GM23338 (cell line): Measurements from ENCODE around the gene MLKL. TPM values are rescaled to one million over a fixed set of nuclear protein-coding genes. Genes with fewer than 3 reads are reported as not detected.

Experiments used
- ATAC-seq: fragments of 200-7000 bp; cut with Tn5 transposase; 3 replicates; pipeline ENCODE4 v1.9.1; 2020
- DNase-seq: peaks from one replicate; pipeline ENCODE4 v3.0.0-alpha.2; 2015; ENCODE audit warnings: low spot score
- H2AFZ ChIP-seq: fragments of 200-600 bp; sonication (generic); 2 replicates; pipeline ENCODE4 v1.8.0; 2016; ENCODE audit warnings: antibody characterized with exemption, mild to moderate bottlenecking, moderate library complexity
- H3F3A ChIP-seq: fragments of 200-600 bp; sonication (generic); replicated peaks from 2 replicates; pipeline ENCODE4 v1.8.0; 2017; ENCODE audit warnings: antibody characterized with exemption, mixed run types, low read depth
- H3K27ac ChIP-seq: fragments of 200-600 bp; sonication (generic); 2 replicates; pipeline ENCODE4 v1.6.1; 2016; ENCODE audit warnings: low read depth
- H3K27me3 ChIP-seq: fragments of 200-600 bp; sonication (generic); 2 replicates; pipeline ENCODE4 v1.8.0; 2016; ENCODE audit warnings: mild to moderate bottlenecking, mixed run types, moderate library complexity; ENCODE audit not compliant: insufficient read depth
- H3K36me3 ChIP-seq: fragments of 200-600 bp; sonication (generic); 2 replicates; pipeline ENCODE4 v1.8.0; 2016; ENCODE audit warnings: mild to moderate bottlenecking; ENCODE audit not compliant: insufficient read depth
- H3K4me1 ChIP-seq: fragments of 200-600 bp; sonication (generic); 2 replicates; pipeline ENCODE4 v1.8.0; 2016; ENCODE audit warnings: mild to moderate bottlenecking, moderate library complexity; ENCODE audit not compliant: insufficient read depth
- H3K4me2 ChIP-seq: fragments of 200-600 bp; sonication (generic); 2 replicates; pipeline ENCODE4 v1.7.1; 2017; ENCODE audit warnings: mixed run types
- H3K4me3 ChIP-seq: fragments of 200-600 bp; sonication (generic); 2 replicates; pipeline ENCODE4 v1.6.1; 2016; ENCODE audit warnings: mixed run types
- H3K79me2 ChIP-seq: fragments of 200-600 bp; sonication (generic); replicated peaks from 2 replicates; pipeline ENCODE4 v1.8.0; 2017; ENCODE audit warnings: mild to moderate bottlenecking; ENCODE audit not compliant: insufficient read depth
- H3K9me2 ChIP-seq: fragments of 200-600 bp; sonication (generic); 2 replicates; pipeline ENCODE4 v1.8.0; 2017; ENCODE audit not compliant: insufficient read depth
- H4K20me1 ChIP-seq: fragments of 200-600 bp; sonication (generic); replicated peaks from 2 replicates; pipeline ENCODE4 v1.8.0; 2017; ENCODE audit warnings: mild to moderate bottlenecking; ENCODE audit not compliant: insufficient read depth
- H3K27ac Mint-ChIP-seq: 2 replicates; pipeline ENCODE4 v1.8.0; 2020; ENCODE audit warnings: inconsistent platforms, mild to moderate bottlenecking, moderate library complexity, mixed read lengths
- H3K27me3 Mint-ChIP-seq: 3 replicates; pipeline ENCODE4 v1.8.0; 2022; ENCODE audit warnings: low read depth, mild to moderate bottlenecking, moderate library complexity, mixed read lengths, inconsistent platforms; ENCODE audit not compliant: insufficient read depth, poor library complexity
- H3K36me3 Mint-ChIP-seq: 3 replicates; pipeline ENCODE4 v1.8.0; 2021; ENCODE audit warnings: low read depth, mild to moderate bottlenecking, inconsistent platforms, moderate library complexity, mixed read lengths
- H3K4me1 Mint-ChIP-seq: 3 replicates; pipeline ENCODE4 v1.8.0; 2020; ENCODE audit warnings: mild to moderate bottlenecking, inconsistent platforms, mixed read lengths
- H3K4me3 Mint-ChIP-seq: 3 replicates; pipeline ENCODE4 v1.8.0; 2021; ENCODE audit warnings: moderate library complexity, mild to moderate bottlenecking, inconsistent platforms, mixed read lengths
- H3K9me3 Mint-ChIP-seq: 3 replicates; pipeline ENCODE4 v1.8.0; 2020; ENCODE audit warnings: moderate library complexity, mild to moderate bottlenecking, inconsistent platforms, mixed read lengths
- CREB1 ChIP-seq: fragments of 250-450 bp; sonication (Bioruptor Pico); IDR thresholded peaks from 2 replicates; pipeline ENCODE4 v1.5.0; 2020; ENCODE audit warnings: low read depth, mild to moderate bottlenecking, moderate library complexity
- EZH2 ChIP-seq: fragments of 200-600 bp; sonication (generic); IDR thresholded peaks from one replicate; pipeline ENCODE4 v1.8.0; 2017; ENCODE audit warnings: antibody characterized with exemption, mild to moderate bottlenecking, low read depth; ENCODE audit not compliant: unreplicated experiment
- EZH2phosphoT487 ChIP-seq: fragments of 200-600 bp; sonication (generic); IDR thresholded peaks from one replicate; pipeline ENCODE4 v1.8.1; 2018; ENCODE audit warnings: antibody characterized with exemption; ENCODE audit not compliant: unreplicated experiment
- NANOG ChIP-seq: IDR thresholded peaks from 2 replicates; pipeline ENCODE4 v1.6.1; 2016; ENCODE audit warnings: antibody characterized with exemption, borderline replicate concordance
- POLR2AphosphoS5 ChIP-seq: IDR thresholded peaks from 2 replicates; pipeline ENCODE4 v1.6.1; 2016; ENCODE audit warnings: antibody characterized with exemption, low read depth
- STAT1 ChIP-seq: IDR thresholded peaks from one replicate; pipeline ENCODE4 v1.6.1; 2016; ENCODE audit warnings: antibody characterized with exemption; ENCODE audit not compliant: unreplicated experiment
- ZNF114 ChIP-seq: fragments of 250-450 bp; sonication (Bioruptor Pico); IDR thresholded peaks from 2 replicates; pipeline ENCODE4 v1.5.0; 2020; ENCODE audit warnings: mild to moderate bottlenecking, moderate library complexity
- ZNF331 ChIP-seq: fragments of 250-450 bp; sonication (Bioruptor Pico); IDR thresholded peaks from 2 replicates; pipeline ENCODE4 v1.5.0; 2020; ENCODE audit warnings: low read depth, mild to moderate bottlenecking, moderate library complexity
- polyA plus RNA-seq: library from polyadenylated mRNA; unstranded; fragments of >200 nt; fragmentation: Nextera tagmentation; extraction: Ambion mirVana; gene quantifications from 2 replicates; pipeline ENCODE4 v1.2.1, GENCODE V29; 2016
- total RNA-seq: library from RNA; depleted of rRNA; stranded (reverse); fragments of >200 nt; shearing (Covaris generic); gene quantifications from 2 replicates; pipeline ENCODE4 v1.2.3, GENCODE V29; 2014
- TF ChIP-seq, protein P1 (sequence below), 2 experiments: fragments of 200-600 bp in 1 of 2; sonication (generic) in 1 of 2; conservative IDR thresholded peaks; 2 replicates each; pipeline versions ENCODE4 v1.5.1 to v1.6.1; 2016 to 2017; ENCODE audit warnings: antibody characterized with exemption in 2 of 2, low read depth in 2 of 2, mild to moderate bottlenecking in 2 of 2, moderate library complexity in 1 of 2
- TF ChIP-seq, protein P2 (sequence below): IDR thresholded peaks from one replicate; pipeline ENCODE4 v1.6.1; 2018; ENCODE audit warnings: antibody characterized with exemption; ENCODE audit not compliant: unreplicated experiment

The MLKL gene
- total and polyA plus RNA-seq, 2 experiments from 2014 or later, result 5.1 to 9.7 TPM

DNA sequence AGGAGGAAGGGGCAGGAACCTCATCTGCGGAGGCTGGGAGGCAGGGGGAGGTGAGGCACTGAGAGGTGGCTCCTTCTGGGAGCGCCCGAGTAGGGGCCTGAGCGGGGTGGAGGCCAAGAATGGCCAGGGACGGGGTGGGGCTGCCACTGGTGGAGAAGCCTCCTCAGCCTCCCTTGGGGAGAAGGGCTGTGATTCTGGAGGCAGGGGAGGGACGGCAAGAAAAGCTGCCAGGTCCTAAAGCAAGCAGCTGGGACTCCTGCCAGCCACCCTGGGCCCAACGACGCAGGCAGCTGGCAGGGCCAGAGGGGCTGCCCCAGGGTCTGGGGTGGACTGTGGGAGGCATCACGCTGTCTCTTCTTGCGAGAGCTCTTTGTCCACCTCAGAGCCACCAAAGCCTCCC is 12.7 kb upstream of the MLKL start:
- H3K9me3 Mint-ChIP-seq, result no peaks in the 10 kb centered on the region; the same call in 2 of the 3 replicates
- no peaks in the 10 kb centered on the region for H3K4me1 ChIP-seq
- no peaks in the 10 kb centered on the region for H3K36me3 ChIP-seq
- H3K36me3 Mint-ChIP-seq, result no peaks in the 10 kb centered on the region
- DNase-seq, result no peak
- no peak overlapping the region for H3K27ac ChIP-seq
- H3K27me3 ChIP-seq, result no peaks in the 10 kb centered on the region
- H3K79me2 ChIP-seq, result no peaks in the 10 kb centered on the region
- H3K4me1 Mint-ChIP-seq, result no peaks in the 10 kb centered on the region; the same call in 1 of the 3 replicates
- H3K9me2 ChIP-seq, result no peaks in the 10 kb centered on the region
- H3K27ac Mint-ChIP-seq, result no peak overlapping the region
- ATAC-seq, result no peak
- no peaks in the 10 kb centered on the region for H3F3A ChIP-seq
- H3K4me2 ChIP-seq, result no peak overlapping the region
- TF ChIP-seq CREB1 (CRISPR knock-in tag), result no peak
- no peak for TF ChIP-seq ZNF114
- TF ChIP-seq NANOG, result no peak
- TF ChIP-seq EZH2, result no peak
- no peak for TF ChIP-seq ZNF331 (CRISPR knock-in tag)
- TF ChIP-seq, protein P1, sequence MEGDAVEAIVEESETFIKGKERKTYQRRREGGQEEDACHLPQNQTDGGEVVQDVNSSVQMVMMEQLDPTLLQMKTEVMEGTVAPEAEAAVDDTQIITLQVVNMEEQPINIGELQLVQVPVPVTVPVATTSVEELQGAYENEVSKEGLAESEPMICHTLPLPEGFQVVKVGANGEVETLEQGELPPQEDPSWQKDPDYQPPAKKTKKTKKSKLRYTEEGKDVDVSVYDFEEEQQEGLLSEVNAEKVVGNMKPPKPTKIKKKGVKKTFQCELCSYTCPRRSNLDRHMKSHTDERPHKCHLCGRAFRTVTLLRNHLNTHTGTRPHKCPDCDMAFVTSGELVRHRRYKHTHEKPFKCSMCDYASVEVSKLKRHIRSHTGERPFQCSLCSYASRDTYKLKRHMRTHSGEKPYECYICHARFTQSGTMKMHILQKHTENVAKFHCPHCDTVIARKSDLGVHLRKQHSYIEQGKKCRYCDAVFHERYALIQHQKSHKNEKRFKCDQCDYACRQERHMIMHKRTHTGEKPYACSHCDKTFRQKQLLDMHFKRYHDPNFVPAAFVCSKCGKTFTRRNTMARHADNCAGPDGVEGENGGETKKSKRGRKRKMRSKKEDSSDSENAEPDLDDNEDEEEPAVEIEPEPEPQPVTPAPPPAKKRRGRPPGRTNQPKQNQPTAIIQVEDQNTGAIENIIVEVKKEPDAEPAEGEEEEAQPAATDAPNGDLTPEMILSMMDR (conservative IDR thresholded peaks at IDR 0.05; ENCODE audit: low read depth in 2 of 2), result no peak
- no peak for TF ChIP-seq EZH2phosphoT487
- TF ChIP-seq POLR2AphosphoS5, result no peak
- no peak overlapping the region for H2AFZ ChIP-seq
- H3K4me3 ChIP-seq, result no peak overlapping the region
- peaks cover 18% of the 10 kb centered on the region for H3K27me3 Mint-ChIP-seq
- H3K4me3 Mint-ChIP-seq, result no peak overlapping the region
- H4K20me1 ChIP-seq, result no peaks in the 10 kb centered on the region

DNA sequence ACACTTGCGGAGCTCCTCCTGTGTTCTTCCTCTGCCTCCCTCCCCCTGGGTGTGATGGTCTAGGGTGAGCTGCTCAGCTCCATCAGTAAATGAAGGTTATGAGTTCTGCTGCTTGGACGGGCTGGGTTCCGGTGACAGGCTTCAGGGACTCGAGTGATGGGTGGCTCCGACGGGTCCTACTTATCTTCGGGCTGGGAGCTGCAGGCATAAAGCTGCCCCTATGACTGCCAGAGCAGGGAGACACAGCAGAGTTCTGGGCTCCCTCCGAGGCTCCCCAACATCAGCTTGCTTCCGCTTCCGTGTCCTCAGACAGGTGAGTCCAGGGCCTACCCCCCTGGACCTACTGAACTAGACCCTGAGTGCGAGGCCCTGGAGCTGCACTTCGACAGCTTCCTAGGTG is 11.3 kb upstream of the MLKL start:
- Mint-ChIP-seq H3K9me3 (no peaks in the 10 kb centered on the region; the same call in 2 of the 3 replicates), H3K27me3 (peaks cover 12% of the 10 kb centered on the region), H3K4me3 (no peak overlapping the region), H3K36me3 (no peaks in the 10 kb centered on the region), H3K27ac (no peak overlapping the region), H3K4me1 (no peaks in the 10 kb centered on the region; the same call in 2 of the 3 replicates)
- H3K4me3 ChIP-seq, result no peak overlapping the region
- DNase-seq (no peak), ATAC-seq (no peak)
- no peak overlapping the region for H3K4me2 ChIP-seq
- no peaks in the 10 kb centered on the region for H3F3A ChIP-seq
- no peaks in the 10 kb centered on the region for H3K79me2 ChIP-seq
- no peaks in the 10 kb centered on the region for H3K27me3 ChIP-seq
- H3K36me3 ChIP-seq, result no peaks in the 10 kb centered on the region
- H2AFZ ChIP-seq, result no peak overlapping the region
- H3K9me2 ChIP-seq, result no peaks in the 10 kb centered on the region
- H3K27ac ChIP-seq, result no peak overlapping the region
- no peaks in the 10 kb centered on the region for H3K4me1 ChIP-seq
- H4K20me1 ChIP-seq, result no peaks in the 10 kb centered on the region
- TF ChIP-seq, protein P2, sequence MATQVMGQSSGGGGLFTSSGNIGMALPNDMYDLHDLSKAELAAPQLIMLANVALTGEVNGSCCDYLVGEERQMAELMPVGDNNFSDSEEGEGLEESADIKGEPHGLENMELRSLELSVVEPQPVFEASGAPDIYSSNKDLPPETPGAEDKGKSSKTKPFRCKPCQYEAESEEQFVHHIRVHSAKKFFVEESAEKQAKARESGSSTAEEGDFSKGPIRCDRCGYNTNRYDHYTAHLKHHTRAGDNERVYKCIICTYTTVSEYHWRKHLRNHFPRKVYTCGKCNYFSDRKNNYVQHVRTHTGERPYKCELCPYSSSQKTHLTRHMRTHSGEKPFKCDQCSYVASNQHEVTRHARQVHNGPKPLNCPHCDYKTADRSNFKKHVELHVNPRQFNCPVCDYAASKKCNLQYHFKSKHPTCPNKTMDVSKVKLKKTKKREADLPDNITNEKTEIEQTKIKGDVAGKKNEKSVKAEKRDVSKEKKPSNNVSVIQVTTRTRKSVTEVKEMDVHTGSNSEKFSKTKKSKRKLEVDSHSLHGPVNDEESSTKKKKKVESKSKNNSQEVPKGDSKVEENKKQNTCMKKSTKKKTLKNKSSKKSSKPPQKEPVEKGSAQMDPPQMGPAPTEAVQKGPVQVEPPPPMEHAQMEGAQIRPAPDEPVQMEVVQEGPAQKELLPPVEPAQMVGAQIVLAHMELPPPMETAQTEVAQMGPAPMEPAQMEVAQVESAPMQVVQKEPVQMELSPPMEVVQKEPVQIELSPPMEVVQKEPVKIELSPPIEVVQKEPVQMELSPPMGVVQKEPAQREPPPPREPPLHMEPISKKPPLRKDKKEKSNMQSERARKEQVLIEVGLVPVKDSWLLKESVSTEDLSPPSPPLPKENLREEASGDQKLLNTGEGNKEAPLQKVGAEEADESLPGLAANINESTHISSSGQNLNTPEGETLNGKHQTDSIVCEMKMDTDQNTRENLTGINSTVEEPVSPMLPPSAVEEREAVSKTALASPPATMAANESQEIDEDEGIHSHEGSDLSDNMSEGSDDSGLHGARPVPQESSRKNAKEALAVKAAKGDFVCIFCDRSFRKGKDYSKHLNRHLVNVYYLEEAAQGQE, result no peak
- TF ChIP-seq NANOG, result no peak
- no peak for TF ChIP-seq STAT1
- TF ChIP-seq, protein P1 (conservative IDR thresholded peaks at IDR 0.05; ENCODE audit: low read depth in 2 of 2), result no peak
- no peak for TF ChIP-seq EZH2
- no peak for TF ChIP-seq POLR2AphosphoS5
